Mucosa of gallbladder (tissue), 1 donor: ENCODE data around the gene GPR37L1. TPM values are rescaled to one million over a fixed set of nuclear protein-coding genes. Genes with fewer than 3 reads are reported as not detected.
A peak's percentile ranks its signal among the peaks of the same experiment; 100 is the strongest.

Experiments
- DNase-seq: peaks from one replicate; pipeline ENCODE4 v3.0.0-alpha.2; 2020; ENCODE audit warnings: low spot score
- total RNA-seq: library from RNA; stranded (reverse); gene quantifications from one replicate; pipeline ENCODE4 v1.2.1, GENCODE V29; 2021
- donor health status: DM: no; HTN: no; CAD: no.

The GPR37L1 gene, protein sequence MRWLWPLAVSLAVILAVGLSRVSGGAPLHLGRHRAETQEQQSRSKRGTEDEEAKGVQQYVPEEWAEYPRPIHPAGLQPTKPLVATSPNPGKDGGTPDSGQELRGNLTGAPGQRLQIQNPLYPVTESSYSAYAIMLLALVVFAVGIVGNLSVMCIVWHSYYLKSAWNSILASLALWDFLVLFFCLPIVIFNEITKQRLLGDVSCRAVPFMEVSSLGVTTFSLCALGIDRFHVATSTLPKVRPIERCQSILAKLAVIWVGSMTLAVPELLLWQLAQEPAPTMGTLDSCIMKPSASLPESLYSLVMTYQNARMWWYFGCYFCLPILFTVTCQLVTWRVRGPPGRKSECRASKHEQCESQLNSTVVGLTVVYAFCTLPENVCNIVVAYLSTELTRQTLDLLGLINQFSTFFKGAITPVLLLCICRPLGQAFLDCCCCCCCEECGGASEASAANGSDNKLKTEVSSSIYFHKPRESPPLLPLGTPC
- 0.14 TPM for total RNA-seq

DNA sequence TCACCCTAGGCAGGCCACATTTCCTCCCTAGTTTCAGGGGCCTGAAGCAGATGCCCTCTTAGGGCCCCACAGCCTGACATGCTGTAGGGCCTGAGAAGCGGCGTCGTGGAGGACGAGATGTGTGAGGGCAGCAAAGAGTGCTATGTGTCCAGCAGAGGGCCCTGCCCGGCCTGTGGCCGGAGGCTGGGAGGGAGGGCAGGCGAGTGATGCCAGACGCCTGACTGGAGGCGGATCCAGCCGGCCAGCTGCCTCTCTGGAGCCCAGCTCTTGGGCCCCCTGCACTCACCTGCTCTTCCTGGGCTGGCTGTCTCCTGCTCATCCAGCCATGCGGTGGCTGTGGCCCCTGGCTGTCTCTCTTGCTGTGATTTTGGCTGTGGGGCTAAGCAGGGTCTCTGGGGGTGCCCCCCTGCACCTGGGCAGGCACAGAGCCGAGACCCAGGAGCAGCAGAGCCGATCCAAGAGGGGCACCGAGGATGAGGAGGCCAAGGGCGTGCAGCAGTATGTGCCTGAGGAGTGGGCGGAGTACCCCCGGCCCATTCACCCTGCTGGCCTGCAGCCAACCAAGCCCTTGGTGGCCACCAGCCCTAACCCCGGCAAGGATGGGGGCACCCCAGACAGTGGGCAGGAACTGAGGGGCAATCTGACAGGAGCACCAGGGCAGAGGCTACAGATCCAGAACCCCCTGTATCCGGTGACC, at the start of gene GPR37L1:
GPR37L1 (plus strand) TSS at position 279 of the 697 bp plus-strand sequence; CDS start at position 326, 47 bp downstream.
- no peak for DNase-seq

DNA sequence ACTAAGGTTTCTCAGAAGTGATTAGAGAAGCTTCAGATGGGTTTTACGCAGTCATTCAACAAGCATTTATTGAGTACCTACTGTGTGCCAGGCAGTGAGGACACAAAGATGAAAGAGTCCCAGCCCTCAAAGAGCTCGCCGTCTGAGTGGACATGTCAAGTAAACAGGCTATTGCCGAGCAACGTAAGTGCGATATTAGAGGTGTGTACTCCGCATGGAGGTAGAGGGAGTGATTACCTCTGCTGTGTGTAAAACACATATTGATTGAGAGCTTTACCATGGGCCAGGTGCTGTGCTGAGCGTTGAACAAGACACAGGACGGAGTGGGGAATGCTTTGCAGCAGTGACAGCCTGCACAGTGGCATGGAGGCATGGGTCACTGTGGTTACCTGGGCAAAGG, 49.5 kb upstream of the GPR37L1 start:
- DNase-seq = no peak

DNA sequence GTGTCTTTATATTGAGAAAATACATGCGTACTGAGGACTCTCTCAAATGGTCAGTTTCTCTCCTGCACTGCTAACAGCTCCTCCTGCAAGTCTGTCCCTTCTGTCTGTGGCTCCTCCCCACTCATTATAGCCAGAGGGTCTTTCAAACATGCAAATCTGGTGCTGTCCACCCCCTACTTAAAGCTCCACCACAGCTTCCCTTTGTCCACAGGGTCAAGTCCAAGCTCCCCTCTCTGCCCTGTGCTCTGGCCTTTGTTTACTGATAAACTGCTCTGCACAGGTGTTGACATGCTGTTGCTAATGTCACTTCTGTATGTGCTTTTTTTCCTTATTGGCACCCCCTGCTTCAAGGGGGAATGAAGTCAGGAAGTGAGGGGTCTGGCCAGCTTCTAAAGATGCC, 47.7 kb upstream of the GPR37L1 start:
- no peak for DNase-seq

DNA sequence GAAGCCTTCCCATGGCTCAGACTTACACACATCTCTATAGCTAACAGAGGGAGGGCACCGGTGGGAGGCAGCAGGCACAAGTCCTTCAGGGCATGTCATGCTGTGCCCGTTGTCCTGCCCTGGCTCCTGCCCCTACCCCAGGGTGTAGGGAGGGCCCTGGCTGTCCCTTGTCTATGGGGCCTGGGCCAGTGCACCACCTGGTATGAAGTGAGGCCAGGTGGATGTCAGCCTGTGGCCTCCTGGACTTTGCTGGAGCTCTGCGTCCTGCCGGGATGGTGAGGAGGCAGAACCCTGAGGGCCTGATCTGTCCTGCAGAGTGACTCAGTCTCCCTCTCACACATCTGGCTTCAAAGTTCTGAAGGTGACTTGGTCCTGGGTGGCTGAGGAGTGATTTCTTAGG, 47.3 kb upstream of the GPR37L1 start:
- no peak for DNase-seq

DNA sequence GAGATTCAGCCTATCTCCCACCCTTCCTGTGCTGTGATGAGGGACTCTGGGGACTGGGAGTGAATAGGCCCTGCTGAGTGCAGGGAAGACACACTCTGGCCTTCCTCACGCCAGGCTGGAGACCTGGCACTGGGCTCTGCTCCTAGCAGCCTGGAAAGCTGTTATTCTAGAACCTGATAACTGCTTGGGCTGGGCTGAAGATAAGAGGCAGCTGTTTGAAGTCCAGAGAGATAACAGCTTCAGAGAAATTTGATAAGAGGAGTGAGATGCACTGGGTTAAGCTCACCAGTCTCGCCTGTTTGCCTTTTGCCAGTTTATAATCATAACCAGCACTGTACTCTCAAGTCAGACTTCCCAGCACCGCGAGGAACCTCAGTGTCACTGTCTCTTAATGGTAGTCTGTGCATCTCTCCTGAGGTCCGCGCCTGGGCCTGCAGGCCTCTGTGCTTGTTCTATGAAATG, 46.6 kb upstream of the GPR37L1 start:
- no peak for DNase-seq

DNA sequence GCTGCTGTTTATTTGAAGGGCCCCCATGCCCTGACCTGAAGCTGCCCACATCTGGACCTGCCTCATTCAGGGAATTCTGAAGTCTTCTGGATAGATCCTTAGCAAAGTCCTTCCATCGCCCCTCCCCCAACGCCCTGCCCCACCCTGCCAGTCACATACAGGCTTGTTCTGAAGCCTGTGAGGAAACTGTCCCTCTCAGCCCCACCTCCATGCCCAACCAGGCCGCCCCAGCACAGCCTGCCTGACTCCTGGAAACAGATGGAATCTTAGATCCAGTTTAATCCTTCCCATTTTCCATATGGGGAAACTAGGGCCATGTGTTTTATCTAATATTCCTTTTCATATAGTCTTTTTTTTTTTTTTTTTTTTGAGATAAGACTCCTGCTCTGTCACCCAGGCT, 44.5 kb upstream of the GPR37L1 start:
- no peak for DNase-seq

DNA sequence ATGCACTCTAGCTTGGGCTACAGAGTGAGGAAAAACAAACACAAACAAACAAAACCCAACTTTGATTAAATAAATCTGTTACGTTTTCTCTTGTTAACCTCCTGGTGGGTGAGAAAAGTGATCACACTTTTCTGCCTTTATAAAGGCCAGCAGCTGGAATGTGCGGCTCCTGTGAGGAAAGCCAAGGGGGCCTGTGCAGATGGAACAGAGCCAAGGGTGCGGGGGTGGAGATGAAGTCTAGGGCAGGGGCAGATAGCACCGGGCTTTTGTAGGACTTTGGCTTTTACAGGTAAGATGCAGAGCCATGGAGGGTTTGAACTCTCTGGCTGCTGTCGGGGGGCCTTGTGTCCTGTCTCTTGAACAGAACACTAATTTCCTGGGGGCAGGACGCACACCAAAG, 40.7 kb upstream of the GPR37L1 start:
- no peak for DNase-seq

DNA sequence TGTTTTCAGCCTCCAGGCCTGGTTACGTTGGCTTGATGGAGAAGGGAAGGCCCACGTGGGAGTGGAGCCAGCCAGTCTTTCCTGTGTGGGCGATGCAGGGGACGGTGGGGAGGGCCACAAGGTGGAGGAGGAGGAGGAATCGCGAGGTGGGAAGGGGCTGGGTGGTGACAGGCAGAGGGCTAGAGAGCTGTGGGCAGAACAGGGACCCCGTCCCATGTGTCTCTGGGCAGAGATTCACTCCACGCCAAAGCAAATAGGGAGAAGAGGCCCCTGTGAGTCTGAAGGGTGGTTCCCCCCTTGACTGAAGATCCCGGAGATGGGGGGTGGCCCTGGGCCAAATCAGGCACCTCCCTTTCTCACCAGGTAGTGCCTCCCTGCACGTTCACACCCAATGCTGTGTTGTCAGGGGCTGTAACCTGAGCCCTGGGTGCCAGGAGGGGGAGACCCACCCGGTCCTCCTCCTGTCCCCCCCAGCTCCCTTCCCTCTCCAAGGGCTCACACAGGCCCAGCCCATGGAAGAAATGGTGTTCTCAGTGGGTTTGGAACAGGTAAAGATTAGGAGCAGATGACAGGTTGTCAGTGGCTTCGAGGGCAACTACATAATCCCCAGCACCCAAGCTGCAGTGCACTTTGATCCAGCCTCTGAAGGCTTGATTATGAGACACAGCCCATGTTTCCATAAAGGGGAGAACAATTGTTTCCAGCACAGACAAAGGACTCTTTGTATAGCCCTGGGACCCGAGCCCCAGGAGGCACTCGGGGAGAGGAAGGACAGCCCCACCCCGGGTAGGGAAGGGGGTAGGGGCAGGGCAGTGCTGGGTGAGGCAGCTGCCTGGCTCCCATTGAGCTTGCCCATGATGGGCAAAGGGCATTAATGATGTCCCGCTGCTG, 37.7 kb upstream of the GPR37L1 start:
- DNase-seq = peak; percentile 83

DNA sequence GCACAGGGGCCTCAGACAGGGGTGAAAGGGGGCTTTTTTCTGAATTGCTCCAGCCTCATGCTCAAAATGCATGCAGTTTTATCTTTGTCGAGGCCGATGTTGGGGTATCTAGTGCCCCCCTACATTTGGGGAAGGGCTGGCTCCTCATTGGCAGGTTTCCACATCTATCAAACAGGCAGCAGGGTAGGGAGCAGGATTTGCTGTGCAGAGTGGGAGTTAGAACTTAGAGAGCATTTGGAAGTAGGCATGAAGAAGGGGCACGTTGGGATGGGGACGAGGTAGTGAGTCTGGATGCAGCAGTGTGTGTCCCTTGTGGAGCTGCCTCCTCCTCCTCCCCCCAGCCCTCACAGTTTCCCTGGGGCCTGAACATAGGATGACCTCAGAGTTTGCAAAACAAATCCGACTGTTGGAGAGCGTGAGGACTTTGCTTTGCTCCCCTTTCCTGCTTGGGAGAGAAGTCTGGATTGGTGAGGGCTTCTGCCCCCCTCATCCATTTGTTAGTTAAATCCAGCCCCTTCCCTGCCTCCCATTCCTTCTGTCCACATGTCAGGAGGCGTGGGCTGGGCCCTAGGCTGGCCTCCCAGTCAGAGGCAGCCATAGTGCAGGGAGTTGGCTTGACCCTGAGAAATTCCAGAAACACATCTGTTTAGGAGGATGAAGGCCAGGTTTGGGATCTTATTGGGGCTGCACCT, 36.9 kb upstream of the GPR37L1 start:
- no peak for DNase-seq

DNA sequence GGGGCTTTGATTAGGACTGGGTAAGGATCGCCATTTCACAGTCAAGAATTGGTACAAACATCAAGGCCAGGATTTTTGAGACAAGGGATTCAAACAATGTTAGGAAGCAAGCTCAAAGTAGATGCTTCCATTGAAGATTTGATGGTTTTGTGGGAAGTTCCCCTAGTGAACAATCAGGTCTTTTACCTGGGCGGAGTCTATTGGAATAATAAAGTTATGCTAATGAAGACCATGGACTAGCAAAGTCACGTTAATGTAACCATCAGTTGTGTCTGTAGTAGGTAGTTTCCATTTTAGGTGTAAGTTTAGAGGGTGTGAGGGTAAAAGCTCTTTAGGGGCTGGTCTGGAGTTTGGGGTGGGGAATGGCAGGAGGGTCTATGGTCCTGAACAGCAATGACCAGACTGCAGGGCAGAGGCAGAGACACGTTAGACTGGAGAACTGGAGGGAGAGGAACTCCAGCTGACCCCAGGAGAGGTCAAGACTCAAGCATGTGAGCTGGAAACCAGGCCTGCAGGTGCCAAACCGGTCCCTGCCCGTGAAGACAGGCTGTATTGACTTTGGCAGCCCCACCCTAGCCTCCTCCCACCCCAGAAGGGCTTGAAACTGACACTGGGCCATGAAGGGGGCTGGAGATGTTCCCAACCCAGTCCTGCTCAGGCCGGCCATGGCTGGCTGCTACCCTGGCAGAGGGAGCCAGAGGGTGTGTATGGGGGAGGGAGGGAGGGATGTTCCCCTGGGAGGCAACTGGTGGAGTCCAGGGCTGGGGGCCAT, 36.0 kb upstream of the GPR37L1 start:
- peak; percentile 85 for DNase-seq

DNA sequence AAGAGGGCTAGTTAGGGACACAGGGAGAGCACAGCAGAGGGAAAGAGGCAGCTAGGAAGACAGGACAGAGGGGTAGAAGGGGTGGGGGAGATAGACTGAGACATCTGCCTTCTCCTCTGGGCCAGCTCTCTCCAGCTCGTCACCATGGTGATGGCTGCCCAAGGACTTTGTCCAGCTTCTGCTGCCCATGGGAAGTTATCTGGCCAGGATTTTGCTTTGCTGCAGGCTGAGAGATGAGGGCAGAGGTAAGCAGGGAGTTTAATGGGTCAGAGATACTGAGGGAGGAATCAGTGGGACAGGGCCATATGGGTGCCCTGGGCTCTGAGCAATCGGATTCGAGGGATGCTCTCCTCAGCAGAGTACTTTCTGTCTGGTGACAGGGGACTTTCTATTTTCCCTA, 34.5 kb upstream of the GPR37L1 start:
- DNase-seq = peak; percentile 61

DNA sequence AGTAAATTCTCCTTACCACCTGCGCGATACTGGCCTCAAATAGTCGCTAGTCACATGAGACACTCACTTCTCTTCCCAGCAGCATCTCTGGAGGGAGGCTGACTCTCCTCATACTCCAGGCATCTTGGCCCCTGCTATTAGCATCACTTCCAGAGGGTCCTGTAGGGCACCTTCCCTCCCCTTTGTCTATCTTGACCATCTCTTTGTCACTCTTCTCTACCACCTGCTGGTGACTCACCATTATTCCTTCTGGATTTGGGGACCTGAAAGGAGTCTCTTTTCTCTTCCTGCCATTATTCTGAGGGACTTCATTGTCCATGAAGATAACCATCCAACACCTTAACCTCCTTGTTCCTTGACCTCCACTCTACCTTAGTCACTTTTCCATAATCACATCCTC, 31.7 kb upstream of the GPR37L1 start:
- DNase-seq = no peak

DNA sequence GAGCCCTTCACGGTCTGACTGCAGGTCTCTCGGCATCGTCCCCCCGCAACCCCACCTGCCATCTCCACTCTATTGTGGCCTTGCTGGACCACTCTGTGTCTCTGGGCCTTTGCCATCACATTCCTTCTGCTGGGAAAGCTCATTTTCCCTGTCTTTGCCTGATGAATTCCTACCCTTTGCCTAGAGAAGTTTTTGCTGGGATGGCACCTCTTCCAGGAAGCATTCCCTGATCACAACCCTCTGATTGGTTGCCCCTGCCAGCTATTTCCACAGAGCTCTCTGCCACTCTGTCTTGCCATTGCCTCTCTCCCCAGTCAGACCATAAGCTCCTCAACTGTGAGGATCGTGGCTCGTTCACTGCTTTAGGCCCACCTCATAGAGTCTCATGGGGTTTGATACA, 28.9 kb upstream of the GPR37L1 start:
- DNase-seq = no peak

DNA sequence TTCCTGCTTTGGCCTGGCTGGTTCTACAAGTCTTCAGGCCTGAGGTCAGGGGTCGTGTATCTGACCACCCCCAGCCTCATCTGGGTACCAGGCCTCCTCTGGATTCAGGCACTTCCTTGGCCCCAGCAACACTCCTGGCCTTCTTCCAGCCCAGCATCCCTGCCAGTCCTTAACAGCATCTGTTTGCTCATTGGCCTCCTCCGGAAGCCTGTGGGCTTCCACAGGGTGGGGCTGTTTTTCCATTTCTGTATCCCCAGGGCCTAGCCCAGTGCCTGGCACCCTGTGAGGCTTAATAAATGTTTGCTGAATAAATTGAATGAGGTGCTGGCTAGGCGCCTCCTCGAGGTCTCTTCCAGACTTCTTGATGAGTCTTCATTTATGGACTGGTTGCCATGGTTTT, 21.5 kb upstream of the GPR37L1 start:
- no peak for DNase-seq

DNA sequence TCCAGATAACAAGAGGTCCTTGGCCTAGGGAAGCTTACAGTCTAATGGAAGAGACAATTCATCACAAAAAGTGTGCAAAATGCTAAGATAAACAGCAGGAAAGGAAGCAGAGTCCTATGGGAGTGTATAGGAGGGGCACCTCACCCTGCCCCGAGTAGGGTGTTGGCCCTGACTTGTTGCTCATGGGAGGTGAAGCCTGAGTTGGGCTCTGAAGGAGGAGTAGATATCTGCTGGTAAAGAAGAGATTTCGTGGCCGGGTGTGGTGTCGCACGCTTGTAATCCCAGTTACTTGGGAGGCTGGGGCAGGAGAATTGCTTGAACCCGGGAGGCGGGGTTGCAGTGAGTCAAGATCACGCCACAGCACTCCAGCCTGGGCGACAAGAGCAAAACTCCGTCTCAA, 18.6 kb upstream of the GPR37L1 start:
- DNase-seq = no peak

DNA sequence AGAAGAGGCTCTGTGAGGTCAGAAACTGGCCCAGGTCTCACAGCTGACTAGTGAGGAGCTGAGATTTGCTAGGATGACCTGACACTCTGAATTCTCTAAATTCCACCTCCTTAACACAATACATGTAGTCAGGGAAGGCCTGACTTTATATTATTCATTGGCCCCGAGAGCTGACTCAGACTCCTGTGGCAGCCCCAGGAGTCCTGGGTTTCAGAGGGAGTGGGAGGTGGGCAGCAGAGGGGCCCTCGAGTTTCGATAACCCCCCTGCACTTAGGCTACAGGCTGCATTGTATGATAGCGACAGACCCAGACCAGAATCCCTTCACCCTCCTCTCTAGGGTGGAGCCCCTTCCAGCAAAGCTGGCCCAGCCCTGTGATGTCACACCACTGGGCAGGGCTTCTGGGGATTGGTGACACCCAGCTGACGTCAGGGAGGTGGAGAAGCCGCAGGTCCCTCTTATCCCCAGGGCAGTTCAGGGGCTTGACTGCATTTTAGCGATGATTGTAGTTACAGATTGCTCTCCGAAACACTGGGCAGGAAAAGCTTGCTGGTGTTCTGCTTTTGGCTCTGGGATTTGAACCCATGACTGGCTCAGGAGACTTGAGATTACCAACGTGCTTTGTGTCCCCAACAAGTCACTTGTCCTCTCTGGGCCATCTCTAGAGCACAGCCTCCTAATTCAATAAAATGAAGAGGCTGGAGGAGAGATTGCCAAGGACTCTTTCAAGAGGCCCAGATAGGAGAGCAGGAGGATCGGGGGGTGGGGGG, 17.0 kb upstream of the GPR37L1 start:
- peak; percentile 73 for DNase-seq

DNA sequence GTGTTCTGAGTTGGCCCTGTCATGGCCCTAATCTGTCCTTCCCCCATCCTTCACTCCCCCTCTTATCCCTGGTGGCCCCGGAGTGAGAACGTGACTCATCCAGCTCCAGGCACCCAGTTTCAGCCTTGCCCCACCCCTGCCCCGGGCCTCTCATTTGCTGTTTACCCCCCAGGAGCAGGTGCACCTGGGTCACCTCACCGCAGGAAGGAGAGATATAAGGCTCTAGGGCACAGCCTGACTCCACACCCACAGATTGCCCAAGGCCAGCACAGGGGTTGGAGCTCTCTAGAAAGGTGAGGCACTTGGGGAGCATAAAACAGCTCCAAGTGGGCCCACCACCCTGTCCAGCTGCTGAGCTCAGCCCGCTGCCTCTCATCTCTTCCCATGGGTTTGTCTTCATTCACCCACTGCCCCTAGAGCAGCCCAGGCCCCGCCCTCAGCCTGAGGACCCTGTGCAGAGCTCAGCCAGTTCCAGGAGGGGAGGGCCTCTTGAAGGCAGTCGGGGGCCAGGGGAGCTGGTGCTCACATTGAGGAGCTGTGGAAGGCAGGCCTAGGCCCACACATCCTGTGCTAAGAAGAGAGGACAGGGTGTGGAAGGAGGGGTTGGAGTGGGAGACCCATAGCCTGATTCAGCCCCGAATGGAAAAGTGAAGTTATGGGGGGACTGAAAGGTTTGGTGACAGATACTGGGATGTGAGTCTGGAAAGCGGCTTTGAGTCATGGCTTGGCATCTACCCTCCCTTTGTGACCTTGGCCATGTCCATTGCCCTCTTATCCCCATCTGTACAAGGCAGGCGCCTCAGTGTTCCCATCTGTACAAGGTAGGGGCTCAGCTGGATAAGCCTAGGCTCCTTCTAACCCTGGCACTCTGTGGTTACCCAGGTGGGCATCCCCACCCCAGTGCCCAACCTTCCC, 16.1 kb upstream of the GPR37L1 start:
- peak; percentile 80 for DNase-seq

DNA sequence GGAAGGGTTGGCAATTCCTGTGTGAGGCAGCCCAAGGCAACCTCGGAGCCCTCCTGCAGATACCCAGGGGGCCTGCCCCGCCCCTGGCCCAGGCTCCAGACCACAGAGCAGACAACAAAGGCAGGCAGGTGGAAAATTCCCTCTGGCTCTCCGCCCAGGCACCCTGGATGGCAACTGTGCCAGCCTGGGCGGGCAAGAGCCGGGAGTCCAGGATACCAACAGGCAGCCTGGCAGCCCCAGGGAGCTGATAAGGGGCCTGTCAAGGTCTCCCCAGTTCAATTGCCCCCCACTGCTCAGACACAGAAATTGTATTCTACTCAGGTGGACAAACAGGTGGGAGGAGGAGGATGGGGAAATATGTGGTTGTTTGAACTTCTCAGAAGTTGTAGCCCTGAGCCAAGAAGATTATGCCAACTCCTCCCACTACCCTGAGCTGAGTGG, 15.4 kb upstream of the GPR37L1 start:
- DNase-seq = peak; percentile 91
